Tibial nerve (tissue), 4 donors: ENCODE measurements around the gene PRDM1. TPM values are rescaled to one million over a fixed set of nuclear protein-coding genes. Genes with fewer than 3 reads are reported as not detected.

Experiments
- DNase-seq, 2 donors: peaks; one replicate each; pipeline ENCODE4 v3.0.0-alpha.2; 2019; ENCODE audit warnings: low spot score in 2 of 2
- H3K27ac ChIP-seq, 4 donors: fragments of 200-600 bp; sonication (generic) in 3 of 4; one replicate each; pipeline ENCODE4 v1.5.1; 2017 to 2019; ENCODE audit warnings: mild to moderate bottlenecking in 1 of 4
- H3K27me3 ChIP-seq, 2 donors: fragments of 200-600 bp; sonication (generic) in 1 of 2; one replicate each; pipeline versions ENCODE4 v1.5.1 to v1.6.0; 2017 to 2019
- H3K36me3 ChIP-seq, 3 donors: fragments of 200-600 bp; sonication (generic); one replicate each; pipeline ENCODE4 v1.5.1; 2018 to 2019
- H3K4me1 ChIP-seq, 4 donors: fragments of 200-600 bp; sonication (generic) in 3 of 4; one replicate each; pipeline ENCODE4 v1.5.1; 2017 to 2019
- H3K4me3 ChIP-seq, 4 donors: fragments of 200-600 bp; sonication (generic) in 3 of 4; one replicate each; pipeline ENCODE4 v1.5.1; 2017 to 2019; ENCODE audit warnings: mild to moderate bottlenecking in 1 of 4, moderate library complexity in 1 of 4
- H3K9me3 ChIP-seq, 4 donors: fragments of 200-600 bp; sonication (generic) in 3 of 4; one replicate each; pipeline ENCODE4 v1.5.1; 2017 to 2019
- CTCF ChIP-seq, 5 experiments: fragments of 200-600 bp in 3 of 5; fragments of 450-650 bp in 2 of 5; sonication (generic) in 3 of 5; IDR thresholded peaks; one replicate each; pipeline ENCODE4 v1.5.1; 2016 to 2019; ENCODE audit warnings: antibody characterized with exemption in 5 of 5, mild to moderate bottlenecking in 3 of 5, moderate library complexity in 2 of 5
- EP300 ChIP-seq, 2 donors: sonication (generic); formaldehyde crosslinking; IDR thresholded peaks; one replicate each; pipeline ENCODE4 v1.6.1; 2017; ENCODE audit warnings: antibody characterized with exemption in 2 of 2, mild to moderate bottlenecking in 1 of 2
- POLR2A ChIP-seq, 2 donors: fragments of 450-650 bp; IDR thresholded peaks; one replicate each; pipeline ENCODE4 v1.6.1; 2017; ENCODE audit warnings: antibody characterized with exemption in 2 of 2, mild to moderate bottlenecking in 2 of 2, moderate library complexity in 2 of 2
- WGBS, 2 donors: methylation state at CpG; one replicate each; pipeline ENCODE4 v1.1.5; 2018; 5-methylcytosine and 5-hydroxymethylcytosine counted together
- total RNA-seq, 4 donors: library from RNA; depleted of rRNA; stranded (reverse); fragments of >200 nt; gene quantifications; one replicate each; pipeline ENCODE4 v1.1.0, GENCODE V29; 2016

Gene PRDM1
- total RNA-seq, 4 donors from 2014 or later: 2.1 to 17.3 (median 5.6) TPM

- H3K9me3 ChIP-seq: no peaks in the 10 kb centered on the region
- no peak overlapping the region for H3K27ac ChIP-seq
- 66 to 69% methylated on average over 4 of the region's 4 CpGs for WGBS, 2 donors
- no peak for DNase-seq
- H3K27me3 ChIP-seq: no peaks in the 10 kb centered on the region
- no peak for TF ChIP-seq CTCF (IDR thresholded peaks at IDR 0.05)
- no peak for TF ChIP-seq EP300 (IDR thresholded peaks at IDR 0.05)
- no peak for TF ChIP-seq POLR2A (IDR thresholded peaks at IDR 0.05)
- H3K4me3 ChIP-seq: no peak overlapping the region
- H3K4me1 ChIP-seq: no peaks in the 10 kb centered on the region
- no peaks in the 10 kb centered on the region for H3K36me3 ChIP-seq
Observed at GRCh38 chr6:106124015-106124414, 37.9 kb downstream of the PRDM1 start.

GRCh38 chr6:106124437-106125430, 38.6 kb downstream of the PRDM1 start:
- no peaks in the 10 kb centered on the region for H3K4me1 ChIP-seq
- no peak overlapping the region for H3K4me3 ChIP-seq
- H3K36me3 ChIP-seq: no peaks in the 10 kb centered on the region
- H3K9me3 ChIP-seq: no peaks in the 10 kb centered on the region
- TF ChIP-seq CTCF (IDR thresholded peaks at IDR 0.05) (no peak), POLR2A (IDR thresholded peaks at IDR 0.05) (no peak), EP300 (IDR thresholded peaks at IDR 0.05) (no peak)
- H3K27me3 ChIP-seq: no peaks in the 10 kb centered on the region
- 85 to 91% methylated on average over 10 of the region's 10 CpGs for WGBS, 2 donors
- H3K27ac ChIP-seq: no peak overlapping the region
- no peak for DNase-seq

GRCh38 chr6:106125925-106126435, 39.8 kb downstream of the PRDM1 start:
- DNase-seq: no peak
- no peaks in the 10 kb centered on the region for H3K4me1 ChIP-seq
- no peaks in the 10 kb centered on the region for H3K9me3 ChIP-seq
- no peak overlapping the region for H3K4me3 ChIP-seq
- WGBS, 2 donors: 85 to 87% methylated on average over 11 of the region's 11 CpGs
- H3K27me3 ChIP-seq: no peaks in the 10 kb centered on the region
- no peaks in the 10 kb centered on the region for H3K36me3 ChIP-seq
- no peak for TF ChIP-seq CTCF (IDR thresholded peaks at IDR 0.05)
- TF ChIP-seq EP300 (IDR thresholded peaks at IDR 0.05): no peak
- TF ChIP-seq POLR2A (IDR thresholded peaks at IDR 0.05): no peak
- H3K27ac ChIP-seq: no peak overlapping the region

DNA sequence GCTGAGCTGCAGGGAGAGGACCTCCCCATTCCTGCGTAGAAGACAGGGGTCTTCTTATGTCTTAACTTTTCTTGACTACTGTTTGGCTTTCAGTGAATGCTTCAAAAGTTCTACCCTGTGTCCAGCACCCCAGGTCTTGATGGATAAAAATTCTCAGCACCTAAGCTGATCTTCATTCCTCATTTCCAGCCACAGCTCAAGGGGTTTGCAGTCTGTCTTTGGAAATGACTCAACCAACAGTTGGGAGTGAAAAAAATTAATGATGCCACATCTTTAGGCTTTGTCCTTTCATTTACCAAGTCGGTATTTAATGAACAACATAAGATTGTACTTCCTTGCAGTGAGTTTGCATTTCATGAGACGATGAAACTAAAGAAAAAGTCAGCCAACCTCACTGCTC, 40.3 kb downstream of the PRDM1 start:
- H3K9me3 ChIP-seq: no peaks in the 10 kb centered on the region
- TF ChIP-seq EP300 (IDR thresholded peaks at IDR 0.05) (no peak), POLR2A (IDR thresholded peaks at IDR 0.05) (no peak), CTCF (IDR thresholded peaks at IDR 0.05) (no peak)
- H3K27me3 ChIP-seq: no peaks in the 10 kb centered on the region
- DNase-seq: no peak
- H3K27ac ChIP-seq: no peak overlapping the region
- 80 to 87% methylated on average over 3 of the region's 3 CpGs for WGBS, 2 donors
- H3K4me1 ChIP-seq: no peaks in the 10 kb centered on the region
- H3K36me3 ChIP-seq: no peaks in the 10 kb centered on the region
- H3K4me3 ChIP-seq: no peak overlapping the region
